H1 (cell line): ENCODE data around the gene SLC35F3. TPM values are rescaled to one million over a fixed set of nuclear protein-coding genes. Genes with fewer than 3 reads are reported as not detected.

Source experiments
- BACH1 ChIP-seq: IDR thresholded peaks from 2 replicates; pipeline ENCODE4 v1.6.1; 2012; ENCODE audit warnings: low read length, improper control_type of control experiment
- CHD7 ChIP-seq: fragments of 300-600 bp; sonication (generic); IDR thresholded peaks from 2 replicates; pipeline ENCODE4 v1.7.1; 2012; ENCODE audit warnings: low read length, moderate library complexity, mild to moderate bottlenecking, inconsistent platforms; ENCODE audit not compliant: insufficient replicate concordance
- EZH2 ChIP-seq: fragments of 200-600 bp; sonication (generic); IDR thresholded peaks from 2 replicates; pipeline ENCODE4 v1.7.1; 2012; ENCODE audit warnings: low read depth, mild to moderate bottlenecking, moderate library complexity, low read length, inconsistent platforms; ENCODE audit not compliant: severe bottlenecking
- SIN3A ChIP-seq, 2 experiments: IDR thresholded peaks in 1 of 2; conservative IDR thresholded peaks in 1 of 2; 2 replicates each; pipeline ENCODE4 v1.6.1; 2011 to 2012; ENCODE audit warnings: low read length in 2 of 2, improper control_type of control experiment in 1 of 2, low read depth in 1 of 2, mild to moderate bottlenecking in 1 of 2
- SIX5 ChIP-seq: IDR thresholded peaks from 2 replicates; pipeline ENCODE4 v1.6.1; 2011; ENCODE audit warnings: mild to moderate bottlenecking, low read depth, low read length
- SUZ12 ChIP-seq: fragments of 200-600 bp; sonication (generic); IDR thresholded peaks from 2 replicates; pipeline ENCODE4 v1.6.1; 2012; ENCODE audit warnings: mild to moderate bottlenecking, inconsistent platforms, low read length, moderate library complexity, mixed read lengths
- TCF12 ChIP-seq: IDR thresholded peaks from 2 replicates; pipeline ENCODE4 v1.6.1; 2011; ENCODE audit warnings: low read depth, mild to moderate bottlenecking, low read length
- USF2 ChIP-seq: IDR thresholded peaks from 2 replicates; pipeline ENCODE4 v1.6.1; 2011; ENCODE audit warnings: low read length, improper control_type of control experiment
- polyA plus RNA-seq, 7 experiments: library from polyadenylated mRNA; depleted of rRNA in 3 of 7; stranded (reverse) in 5 of 7; unstranded in 2 of 7; fragments of >200 nt in 5 of 7; fragments of 200-250 nt in 2 of 7; gene quantifications; 1 replicate in 5 of 7; 2 replicates in 1 of 7; 4 replicates in 1 of 7; pipeline versions ENCODE4 v1.2.1 to v1.2.3, GENCODE V29; 2011 to 2013; ENCODE audit warnings: missing spikeins in 2 of 7, mixed read lengths in 2 of 7
- total RNA-seq: library from RNA; stranded (reverse); fragmentation: NEBNext Ultra II Directional; extraction: Animal tissue kit (Norgen Biotek cat#: 25700); gene quantifications from 2 replicates; pipeline ENCODE4 v1.2.1, GENCODE V29; 2021
- TF ChIP-seq, protein P1 (sequence below): IDR thresholded peaks from 2 replicates; pipeline ENCODE4 v1.6.1; 2012; ENCODE audit warnings: inconsistent platforms
- TF ChIP-seq, protein P2 (sequence below): IDR thresholded peaks from 2 replicates; pipeline ENCODE4 v1.6.1; 2012; ENCODE audit warnings: inconsistent platforms

Gene SLC35F3
- total and polyA plus RNA-seq, 2 of the 8 experiments (the other 6 are each of a cell fraction or from before 2014, with no cell fraction given) = 0.78 to 1.2 TPM

GRCh38 chr1:234316937-234317336 is 412.5 kb downstream of the SLC35F3 start (continued):
- TF ChIP-seq CHD7 (no peak), SIN3A (conservative IDR thresholded peaks at IDR 0.05 in 1 of 2, IDR thresholded peaks at IDR 0.05 in 1 of 2; ENCODE audit: low read depth in 1 of 2, low read length in 2 of 2) (no peak), SIX5 (no peak), BACH1 (no peak), EZH2 (no peak), TCF12 (no peak), SUZ12 (no peak), USF2 (no peak)
- TF ChIP-seq, protein P1, sequence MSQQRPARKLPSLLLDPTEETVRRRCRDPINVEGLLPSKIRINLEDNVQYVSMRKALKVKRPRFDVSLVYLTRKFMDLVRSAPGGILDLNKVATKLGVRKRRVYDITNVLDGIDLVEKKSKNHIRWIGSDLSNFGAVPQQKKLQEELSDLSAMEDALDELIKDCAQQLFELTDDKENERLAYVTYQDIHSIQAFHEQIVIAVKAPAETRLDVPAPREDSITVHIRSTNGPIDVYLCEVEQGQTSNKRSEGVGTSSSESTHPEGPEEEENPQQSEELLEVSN = no peak
- TF ChIP-seq, protein P2, sequence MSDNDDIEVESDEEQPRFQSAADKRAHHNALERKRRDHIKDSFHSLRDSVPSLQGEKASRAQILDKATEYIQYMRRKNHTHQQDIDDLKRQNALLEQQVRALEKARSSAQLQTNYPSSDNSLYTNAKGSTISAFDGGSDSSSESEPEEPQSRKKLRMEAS = no peak
